ENCODE data around the gene COX7A2L.
"Not testable (repeated sequence)": the region's sequence is repeated elsewhere in the genome, so short reads cannot be mapped to it uniquely, and the experiment has no call there.

COX7A2L gene

DNA sequence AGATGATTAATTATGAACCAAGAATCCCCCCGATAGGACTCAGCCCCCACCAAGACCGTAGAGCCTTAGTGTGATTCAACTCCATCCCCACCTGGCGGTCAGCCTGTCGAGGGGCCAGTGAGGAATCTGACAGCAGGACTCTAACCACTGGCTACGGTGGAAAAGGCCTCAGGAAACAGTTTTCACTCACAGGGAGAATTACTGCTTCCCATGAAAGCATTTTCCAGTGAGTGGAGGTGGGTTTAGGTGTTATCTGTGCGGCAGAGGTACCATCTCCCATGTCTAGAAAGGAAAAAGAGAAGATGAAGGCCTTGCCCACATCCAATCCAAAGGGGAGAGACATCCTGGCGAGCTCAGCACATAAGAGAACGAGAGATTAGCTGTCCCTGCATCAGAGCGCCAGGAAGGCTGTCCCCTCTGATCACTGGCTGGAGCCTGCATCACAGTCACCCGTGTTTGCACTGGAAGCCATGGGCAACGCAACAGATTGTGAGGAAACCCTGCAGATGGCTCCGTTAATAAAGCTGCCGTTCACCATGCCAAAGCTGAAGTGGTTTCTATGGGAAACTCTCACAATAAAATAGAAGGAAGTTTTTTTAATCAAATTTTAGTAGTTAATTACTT is 22.3 kb downstream of the COX7A2L start:
- DNase-seq = no peak

DNA sequence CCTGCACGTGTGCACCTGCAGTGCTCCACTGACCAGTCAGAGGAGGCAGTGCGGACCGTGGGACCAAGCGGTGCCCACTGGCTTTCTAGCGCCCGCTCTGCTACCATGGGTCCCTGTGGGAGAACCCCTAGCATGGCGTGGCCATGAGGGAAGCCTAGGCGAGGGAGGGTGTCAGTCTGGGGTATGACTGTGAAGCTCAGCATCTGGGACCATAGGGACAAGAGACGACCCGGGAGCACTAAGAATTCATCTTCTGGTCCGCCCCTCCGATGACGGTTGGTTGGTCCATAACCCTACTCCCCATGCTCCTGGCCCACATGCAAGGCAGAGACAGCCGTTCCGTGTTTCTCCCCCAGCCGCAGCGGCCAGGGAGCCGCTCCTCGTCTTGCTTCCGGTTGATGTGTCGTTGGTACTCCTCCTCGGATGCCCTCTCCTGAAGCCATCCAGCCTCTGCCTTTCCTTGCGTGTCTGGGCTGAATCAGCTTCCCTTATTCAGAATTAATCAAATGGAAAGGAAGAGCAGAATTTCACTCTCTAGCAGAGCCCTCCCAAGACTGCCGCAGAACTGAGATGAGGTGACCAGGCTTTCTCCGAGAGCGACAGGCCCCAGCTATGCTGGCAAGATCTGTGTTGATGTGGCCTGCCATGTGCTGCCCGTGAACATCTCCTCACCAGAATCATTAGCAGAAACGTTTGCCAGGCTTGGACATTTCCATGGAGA is 23.0 kb downstream of the COX7A2L start:
- no peak for DNase-seq

DNA sequence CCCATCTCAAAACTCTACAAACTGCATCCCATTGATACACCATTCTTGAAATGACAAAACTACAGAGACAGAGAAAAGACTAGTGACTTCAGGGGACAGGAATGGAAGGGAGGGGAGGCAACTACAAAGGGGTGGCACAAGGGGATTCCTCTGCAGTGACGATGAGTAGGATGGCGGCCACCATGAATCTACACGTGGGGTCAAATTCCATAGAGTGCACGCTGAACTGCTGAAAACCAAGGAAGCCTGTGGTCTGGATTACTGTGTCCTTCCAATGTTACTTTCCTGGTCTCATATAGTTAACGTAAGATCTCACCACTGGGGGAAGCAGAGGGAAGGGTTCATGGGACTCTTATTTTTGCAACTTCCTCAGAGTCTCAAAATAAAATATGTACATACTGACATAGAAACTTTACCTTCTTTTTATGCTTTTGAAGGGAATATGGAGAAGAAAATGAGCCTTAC is 23.6 kb downstream of the COX7A2L start:
- DNase-seq = no peak

DNA sequence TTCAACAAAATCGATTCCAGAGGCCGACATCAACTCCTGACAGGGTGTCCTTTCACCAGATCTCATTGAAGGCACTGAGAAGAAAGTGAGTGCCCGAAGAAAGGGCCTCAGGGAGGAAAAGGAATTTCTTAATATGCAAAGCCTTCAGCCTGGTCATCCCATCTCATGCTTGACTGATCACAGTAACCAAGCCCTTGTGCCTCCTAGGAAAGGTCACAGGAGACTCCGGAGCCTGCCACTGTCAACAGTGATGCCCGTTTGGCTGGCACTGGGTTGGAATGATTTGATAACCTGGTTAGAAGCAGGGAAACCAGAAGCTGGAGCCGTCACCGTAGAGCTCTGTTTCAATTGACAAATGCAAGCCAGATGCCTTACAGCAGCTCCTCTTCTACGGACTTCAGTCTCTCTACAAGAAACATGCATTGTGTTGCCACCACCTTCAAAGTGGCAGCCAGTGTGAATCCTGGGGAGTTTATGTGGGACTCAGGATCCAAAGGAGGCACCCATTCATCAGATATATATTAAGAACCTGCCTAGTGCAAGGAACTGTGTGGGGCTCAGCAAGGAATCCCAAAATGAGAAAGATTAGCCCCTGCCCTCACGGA is 24.6 kb downstream of the COX7A2L start:
- DNase-seq = no peak

DNA sequence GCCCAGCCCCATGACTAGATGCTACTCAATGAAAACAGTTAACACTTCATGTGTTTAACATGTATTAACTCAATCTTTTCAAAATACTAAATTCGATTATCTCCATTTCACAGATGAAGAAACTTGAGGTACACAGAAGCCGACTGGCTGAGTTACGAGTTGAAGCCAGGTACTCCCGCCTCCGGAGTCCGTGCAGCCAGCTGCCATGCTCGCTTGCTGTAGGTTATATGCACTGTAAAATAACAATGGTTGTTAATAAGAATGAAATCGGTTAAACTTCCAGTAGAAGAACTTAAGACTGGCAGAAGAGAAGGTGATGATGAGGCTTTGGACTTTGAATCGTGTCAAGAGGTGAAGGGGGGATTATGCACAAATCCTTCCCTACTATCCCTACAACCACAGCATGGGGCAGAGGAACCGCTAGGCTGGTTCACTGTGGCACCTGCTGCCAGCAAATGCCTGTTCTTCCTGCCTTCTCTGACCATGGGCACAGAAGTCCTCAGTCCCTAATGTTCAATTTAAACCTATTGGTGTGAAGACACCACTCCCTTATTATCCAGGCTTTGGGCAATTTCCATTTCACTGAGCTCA is 25.4 kb downstream of the COX7A2L start:
- no peak for DNase-seq

DNA sequence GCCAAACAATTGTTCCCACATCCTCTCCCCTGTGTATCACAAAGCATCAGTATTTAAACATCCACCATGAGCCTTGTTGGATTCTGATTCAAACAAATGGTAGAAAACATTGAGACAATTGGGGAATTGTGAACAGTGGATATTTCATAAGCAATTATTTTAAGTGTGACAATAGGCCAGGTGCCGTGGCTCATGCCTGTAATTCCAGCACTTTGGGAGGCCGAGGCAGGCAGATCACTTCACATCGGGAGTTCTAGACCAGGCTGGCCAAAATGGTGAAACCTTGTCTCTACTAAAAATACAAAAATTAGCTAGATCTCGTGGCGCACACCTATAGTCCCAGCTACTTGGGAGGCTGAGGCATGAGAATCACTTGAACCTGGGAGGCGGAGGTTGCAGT is 26.2 kb downstream of the COX7A2L start:
- DNase-seq = not testable (repeated sequence)

DNA sequence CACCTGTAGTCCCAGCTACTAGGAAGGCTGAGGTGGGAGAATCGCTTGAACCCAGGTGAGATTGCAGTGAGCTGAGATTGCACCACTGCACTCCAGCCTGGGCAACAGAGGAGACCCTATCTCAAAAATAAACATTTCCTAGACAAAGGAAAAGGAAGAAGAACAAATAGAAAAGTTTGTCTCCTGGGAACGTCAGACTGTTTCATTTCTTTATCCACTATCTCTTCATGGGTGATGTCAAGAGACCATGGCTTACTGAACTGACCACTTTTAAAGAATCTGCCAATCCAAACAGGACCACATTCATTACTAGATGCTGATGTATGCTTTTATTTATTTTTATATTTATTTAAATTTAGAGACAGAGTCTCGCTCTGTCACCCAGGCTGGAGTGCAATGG is 26.8 kb downstream of the COX7A2L start:
- no peak for DNase-seq

DNA sequence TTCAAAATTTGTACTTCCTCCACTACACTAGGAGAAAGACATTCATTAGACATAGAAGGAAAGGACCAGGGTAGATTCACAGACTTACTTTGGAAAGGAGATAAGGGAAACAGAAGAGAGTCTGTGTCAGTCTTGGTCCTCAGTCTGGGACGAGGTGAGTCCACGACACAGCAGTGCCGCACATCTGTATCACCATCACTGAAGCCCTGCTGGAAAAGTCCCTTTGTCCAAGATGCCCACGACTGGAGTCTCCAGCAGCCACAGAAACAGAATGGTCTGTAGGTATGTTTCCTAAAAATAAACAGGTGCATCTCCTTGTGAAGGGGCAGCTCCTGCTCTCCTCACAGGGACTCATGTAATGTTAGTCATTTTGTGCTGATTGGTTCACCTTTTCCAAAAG is 27.4 kb downstream of the COX7A2L start:
- no peak for DNase-seq

DNA sequence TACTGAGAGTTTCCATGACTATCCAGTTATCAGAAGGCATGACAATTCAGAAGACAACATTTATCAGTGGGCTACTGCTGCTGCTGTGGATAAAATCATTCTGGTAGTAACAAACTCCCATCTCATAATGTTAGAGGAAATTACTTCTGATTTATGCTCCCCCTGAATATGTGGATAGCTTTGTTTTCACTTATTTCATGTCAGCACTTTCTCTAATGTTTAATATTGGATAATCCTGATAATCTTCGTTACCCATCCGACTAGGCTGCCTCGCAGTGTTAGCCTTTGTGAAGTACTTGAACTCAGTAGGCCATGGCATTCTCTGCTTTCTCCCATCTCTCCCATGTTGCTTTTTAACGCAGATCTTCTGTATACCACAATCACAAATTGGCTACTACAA is 28.4 kb downstream of the COX7A2L start:
- no peak for DNase-seq

DNA sequence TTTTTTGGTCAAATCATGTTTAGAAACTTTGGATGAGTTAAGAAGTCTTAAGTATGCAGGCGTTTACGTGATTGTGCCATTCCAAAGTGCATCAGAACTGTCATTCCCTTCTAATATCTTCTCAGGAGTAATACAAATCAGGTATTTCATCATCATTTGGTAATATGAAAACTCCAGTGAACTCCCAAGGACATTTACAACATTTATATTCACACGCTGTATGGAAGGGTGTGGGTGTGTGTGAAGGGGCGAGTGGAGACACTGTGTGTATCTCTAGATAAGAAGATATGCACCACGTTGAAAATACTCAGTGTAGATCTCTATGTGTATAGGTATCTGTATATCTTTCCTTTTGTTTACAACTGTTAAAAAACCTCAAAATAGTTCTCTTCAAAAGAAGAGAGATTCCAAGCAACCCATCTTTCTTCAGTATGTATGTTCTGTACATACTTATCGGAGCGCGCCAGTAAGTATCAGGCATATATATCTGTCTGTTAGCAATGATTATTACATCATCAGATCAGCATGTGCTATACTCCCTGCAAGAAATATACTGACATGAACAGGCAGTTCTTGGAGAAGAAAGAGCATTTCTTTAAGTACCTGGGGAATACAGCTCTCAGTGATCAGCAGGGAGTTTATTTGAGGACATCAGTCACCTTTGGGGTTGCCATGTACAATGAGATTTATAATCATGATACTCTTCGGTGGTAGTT is 29.3 kb downstream of the COX7A2L start:
- no peak for DNase-seq

DNA sequence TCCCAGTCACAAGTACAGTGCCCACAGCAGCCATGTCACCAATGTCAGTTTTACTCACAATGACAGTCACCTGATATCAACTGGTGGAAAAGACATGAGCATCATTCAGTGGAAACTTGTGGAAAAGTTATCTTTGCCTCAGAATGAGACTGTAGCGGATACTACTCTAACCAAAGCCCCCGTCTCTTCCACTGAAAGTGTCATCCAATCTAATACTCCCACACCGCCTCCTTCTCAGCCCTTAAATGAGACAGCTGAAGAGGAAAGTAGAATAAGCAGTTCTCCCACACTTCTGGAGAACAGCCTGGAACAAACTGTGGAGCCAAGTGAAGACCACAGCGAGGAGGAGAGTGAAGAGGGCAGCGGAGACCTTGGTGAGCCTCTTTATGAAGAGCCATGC is 31.3 kb downstream of the COX7A2L start:
- DNase-seq = no peak

DNA sequence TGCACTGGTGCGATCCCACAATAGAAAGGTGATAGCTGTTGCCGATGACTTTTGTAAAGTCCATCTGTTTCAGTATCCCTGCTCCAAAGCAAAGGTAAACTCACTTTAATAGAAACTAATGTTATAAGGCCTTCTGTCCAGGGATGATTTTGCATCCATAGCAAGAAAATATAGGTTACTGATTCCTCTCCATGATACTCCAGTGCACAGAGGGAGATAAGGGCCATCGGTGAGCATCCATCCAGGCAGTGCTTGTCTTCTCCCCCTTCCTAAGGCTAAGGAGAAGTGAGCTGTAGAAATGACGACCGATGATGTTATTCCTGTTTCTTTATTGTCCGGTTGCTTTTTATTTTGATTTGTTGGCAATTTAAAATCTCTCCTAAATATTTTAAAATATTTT is 32.1 kb downstream of the COX7A2L start:
- no peak for DNase-seq

DNA sequence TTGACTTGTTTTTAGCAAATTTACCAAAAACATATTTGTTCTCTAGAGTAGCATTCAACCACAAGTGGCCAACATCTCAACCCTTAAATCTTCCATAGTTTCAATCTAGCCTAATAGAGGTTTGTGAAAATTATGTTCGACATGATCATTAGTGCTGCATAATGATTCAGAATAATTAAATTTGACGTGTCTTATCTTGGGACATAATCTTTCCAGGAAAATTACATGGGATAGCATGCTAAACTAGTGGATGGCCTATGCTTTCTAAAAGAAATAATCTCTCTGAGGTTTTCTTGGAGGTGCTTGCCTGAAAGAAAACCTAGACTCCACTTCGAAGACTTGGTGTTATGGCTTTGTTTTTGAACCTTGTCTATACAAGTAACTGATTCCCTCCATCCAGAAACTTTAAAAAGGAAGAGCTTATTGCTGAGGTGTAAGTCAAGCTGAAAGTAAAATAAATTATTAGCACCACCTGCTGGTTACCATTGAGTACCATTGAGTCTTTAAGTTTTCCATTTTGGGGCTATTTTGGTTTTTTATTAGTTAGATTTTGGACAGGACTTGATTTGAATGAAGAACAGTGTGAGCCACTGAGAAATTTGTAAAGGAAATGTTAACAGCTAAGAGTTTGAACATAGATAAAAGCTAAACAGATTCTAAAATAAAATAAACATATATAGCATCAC is 32.7 kb downstream of the COX7A2L start:
- DNase-seq = no peak

DNA sequence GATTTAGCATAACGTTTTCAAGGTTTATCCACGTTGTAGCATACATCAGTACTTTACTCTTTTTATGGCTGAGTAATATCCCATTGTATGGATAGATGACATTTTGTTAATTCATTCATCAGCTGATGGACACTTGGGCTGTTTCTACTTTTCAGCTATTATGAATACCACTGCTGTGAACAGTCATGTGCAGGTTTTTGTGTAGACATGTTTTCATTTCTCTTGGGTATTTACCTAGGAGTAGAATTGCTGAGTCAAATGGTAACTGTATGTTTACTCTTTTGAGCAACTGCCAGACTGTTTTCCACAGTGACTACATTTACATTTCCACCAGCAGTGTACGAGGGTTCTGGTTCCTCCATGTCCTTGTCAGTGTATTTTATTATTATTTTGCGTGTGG is 33.9 kb downstream of the COX7A2L start:
- DNase-seq = no peak

DNA sequence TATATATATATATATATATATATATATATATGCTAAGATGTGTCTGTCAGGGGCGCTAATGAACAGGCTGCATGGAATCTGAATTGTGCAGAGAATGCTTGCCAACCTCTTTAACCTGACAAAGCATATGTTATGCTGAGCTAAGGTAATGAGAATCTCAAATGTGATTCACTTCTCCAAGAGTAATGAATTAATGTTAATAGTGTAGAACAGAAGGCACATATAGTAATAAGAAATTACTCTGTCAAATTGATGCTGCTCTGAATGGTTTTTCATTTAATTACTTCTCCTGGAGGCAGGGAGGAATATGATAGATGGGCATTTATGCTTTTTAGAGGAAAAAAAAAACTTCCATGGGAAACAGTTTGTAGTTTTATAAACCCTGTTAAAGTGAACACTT is 35.4 kb downstream of the COX7A2L start:
- DNase-seq = no peak

DNA sequence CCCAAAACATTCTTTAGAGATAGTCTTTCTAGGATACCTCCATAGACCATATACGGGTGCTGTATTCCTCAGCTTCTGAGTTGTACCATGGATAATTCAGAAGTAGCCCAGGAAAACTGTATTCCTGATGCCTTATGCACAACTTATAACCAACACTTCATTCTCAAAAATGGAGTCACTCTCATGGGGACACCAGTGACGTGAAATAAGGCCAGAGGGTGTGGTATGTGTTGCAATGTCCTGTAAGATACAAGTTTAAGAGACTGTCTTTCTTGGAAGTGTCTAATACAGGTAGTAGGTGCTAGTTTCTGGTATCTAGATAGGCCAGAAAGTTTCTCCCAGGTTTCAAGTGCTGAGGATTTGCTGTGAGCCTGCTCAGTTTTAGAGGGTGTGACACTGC is 36.1 kb downstream of the COX7A2L start:
- no peak for DNase-seq

DNA sequence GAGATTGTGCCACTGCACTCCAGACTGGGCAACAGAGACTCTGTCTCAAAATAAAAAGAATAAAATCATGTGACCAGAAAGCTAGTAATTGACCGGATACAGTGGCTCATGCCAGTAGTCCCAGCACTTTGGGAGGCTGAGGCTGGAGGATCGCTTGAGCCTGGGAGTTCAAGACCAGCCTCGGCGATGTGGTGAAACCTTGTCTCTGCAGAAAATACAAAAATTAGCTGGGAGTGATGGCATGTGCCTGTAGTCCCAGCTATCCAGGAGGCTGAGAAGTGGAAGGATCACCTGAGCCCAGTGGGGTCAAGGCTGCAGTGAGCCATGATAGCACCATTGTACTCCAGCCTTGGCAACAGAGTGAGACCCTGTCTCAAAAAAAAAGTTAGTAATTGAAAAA is 36.8 kb downstream of the COX7A2L start:
- DNase-seq = no peak

DNA sequence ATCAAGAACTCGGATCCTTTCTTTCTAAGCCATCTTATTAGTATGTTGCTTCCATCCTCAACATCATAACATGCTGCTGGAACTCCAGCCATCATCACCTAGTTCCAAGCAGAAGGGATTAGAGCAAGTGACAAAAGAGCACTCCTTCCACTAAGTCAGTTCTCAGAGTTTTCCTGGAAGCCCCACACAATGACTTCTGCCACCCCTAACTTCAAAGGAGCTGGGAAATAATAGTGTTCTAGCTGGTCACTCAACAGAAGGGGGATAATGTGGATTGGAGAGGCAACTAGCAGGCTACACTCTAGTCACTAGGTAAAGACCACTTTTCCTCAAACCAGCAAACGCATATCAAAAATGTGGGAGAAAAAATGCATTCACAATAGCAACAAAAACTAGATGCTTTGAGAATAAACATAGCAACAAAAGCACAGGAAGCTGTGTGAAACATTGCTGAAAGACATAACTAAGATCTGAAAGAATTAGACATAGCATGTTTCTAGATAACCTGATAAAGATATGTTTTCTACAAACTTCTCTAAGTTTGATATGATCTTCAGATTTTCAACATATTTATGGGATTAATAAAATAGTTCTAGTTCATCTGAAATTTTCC is 39.5 kb downstream of the COX7A2L start:
- DNase-seq = no peak

DNA sequence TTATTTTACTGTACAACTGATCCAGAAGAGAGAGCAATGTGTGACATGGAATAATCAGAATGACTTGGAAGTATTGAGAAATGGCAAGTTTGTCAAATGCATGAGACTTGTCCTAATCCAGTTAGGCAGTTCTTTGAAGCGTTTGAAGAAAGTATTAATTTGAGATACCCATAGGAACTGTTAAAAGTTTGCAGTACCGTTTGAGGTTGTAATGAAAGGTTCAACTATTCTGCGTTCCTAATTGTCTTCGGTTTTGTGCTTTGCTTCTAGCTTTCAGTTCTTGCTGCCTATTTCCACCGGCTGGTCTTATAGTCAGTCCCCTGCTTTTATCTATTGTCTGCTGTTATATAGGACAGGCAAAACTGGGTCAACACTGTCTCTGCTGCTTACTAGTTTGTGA is 41.8 kb downstream of the COX7A2L start:
- no peak for DNase-seq

DNA sequence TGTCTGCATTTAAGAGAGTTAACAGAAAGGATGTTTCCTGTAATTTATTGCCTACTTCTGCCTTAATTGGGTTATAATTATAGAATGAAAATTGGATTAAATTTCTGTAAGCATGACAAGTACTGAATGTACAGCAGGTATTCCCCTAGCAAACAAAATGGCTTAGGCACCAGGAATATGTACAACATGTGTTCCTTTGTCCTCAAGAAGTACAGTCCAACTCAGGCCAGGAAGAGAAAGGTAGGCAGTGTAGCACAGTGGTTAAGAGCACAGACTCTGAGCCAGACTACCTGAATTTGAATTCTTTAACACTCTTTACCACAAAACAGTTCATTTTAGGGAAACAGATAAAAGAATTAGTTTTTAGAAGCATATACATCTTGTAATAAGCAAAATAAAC is 43.1 kb downstream of the COX7A2L start:
- no peak for DNase-seq

DNA sequence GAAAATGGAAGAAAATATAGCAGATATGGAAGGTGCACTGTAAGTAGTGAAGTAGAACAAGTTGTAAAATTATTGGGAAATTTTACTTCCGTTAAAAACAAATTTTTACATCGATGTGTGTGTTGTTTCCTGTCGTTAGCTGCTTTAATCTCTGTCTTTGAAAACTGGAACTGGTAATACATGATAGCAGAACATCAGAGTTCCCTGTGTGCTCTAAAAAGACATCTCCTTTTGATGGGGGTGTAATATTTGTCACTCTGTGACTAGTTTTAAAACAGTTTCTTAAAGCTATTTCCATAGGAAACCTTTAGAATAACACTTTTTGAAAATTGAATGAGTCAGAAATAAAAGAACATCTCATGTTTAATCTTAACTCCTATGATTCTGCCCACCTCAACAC is 43.5 kb downstream of the COX7A2L start:
- DNase-seq = no peak

DNA sequence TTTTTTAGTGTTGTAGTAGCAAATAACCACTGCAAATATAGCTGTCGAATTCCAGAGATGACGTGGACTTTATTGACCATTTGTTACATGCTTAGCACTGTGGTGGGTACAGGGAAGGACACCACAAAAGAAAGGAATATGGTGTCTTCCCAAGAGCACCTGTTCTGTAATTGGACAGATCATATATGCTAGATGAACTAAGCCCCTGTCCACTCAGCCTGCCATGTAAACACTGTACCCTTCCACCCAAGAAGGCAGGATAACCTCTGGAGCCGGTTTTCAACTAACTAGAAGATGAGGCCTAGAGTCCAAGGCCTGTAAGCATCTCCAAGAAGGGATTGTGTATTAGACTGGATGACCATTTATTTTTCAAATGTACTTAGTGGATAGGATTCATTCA is 44.1 kb downstream of the COX7A2L start:
- no peak for DNase-seq

All from right hindlimb (tissue), 1 donor.